ENCODE data around the gene RILP. TPM values are rescaled to one million over a fixed set of nuclear protein-coding genes. Genes with fewer than 3 reads are reported as not detected.

RILP gene
- total RNA-seq, 1 donor from 2014 or later, result 7.9 TPM

- no peak for TF ChIP-seq CTCF (IDR thresholded peaks at IDR 0.05; ENCODE audit: insufficient read depth, low read length, poor library complexity, severe bottlenecking)
- H3K4me3 ChIP-seq (ENCODE audit: low read depth, low read length), result no peak overlapping the region
- no peak for DNase-seq (ENCODE audit: low read depth)
- H3K27me3 ChIP-seq (ENCODE audit: control insufficient read depth, insufficient read depth, low read length), result no peaks in the 10 kb centered on the region
- H3K36me3 ChIP-seq (ENCODE audit: control insufficient read depth, insufficient read depth, low read length), result no peaks in the 10 kb centered on the region
Measured at GRCh38 chr17:1612400-1612799, 37.3 kb downstream of the RILP start.

GRCh38 chr17:1611715-1612114 lies 38.0 kb downstream of the RILP start:
- no peaks in the 10 kb centered on the region for H3K36me3 ChIP-seq (ENCODE audit: control insufficient read depth, insufficient read depth, low read length)
- no peak overlapping the region for H3K4me3 ChIP-seq (ENCODE audit: low read depth, low read length)

DNA sequence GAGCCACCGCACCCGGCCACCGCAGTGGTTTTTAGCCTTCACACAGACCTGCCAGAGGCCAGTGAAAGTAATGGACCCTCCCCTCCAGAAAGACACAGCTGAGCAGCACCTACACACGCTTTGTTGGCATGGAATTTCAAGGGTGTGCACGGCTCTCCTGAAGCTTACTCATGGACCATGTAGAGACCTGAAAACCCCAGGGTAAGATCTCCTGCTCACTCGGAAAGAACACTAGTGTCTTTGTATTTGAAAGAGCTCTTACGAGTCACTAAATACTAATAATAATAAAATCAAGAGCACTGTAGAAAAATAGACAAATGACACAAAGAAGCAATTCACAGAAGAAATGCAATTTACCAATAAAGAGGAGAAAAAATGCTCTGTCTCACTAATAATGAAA lies 41.0 kb downstream of the RILP start:
- H3K4me3 ChIP-seq (ENCODE audit: low read depth, low read length), result no peak overlapping the region
- no peak for DNase-seq (ENCODE audit: low read depth)
- TF ChIP-seq CTCF (IDR thresholded peaks at IDR 0.05; ENCODE audit: insufficient read depth, low read length, poor library complexity, severe bottlenecking), result no peak

More at GRCh38 chr17:1611715-1612114, 38.0 kb downstream of the RILP start:
- TF ChIP-seq CTCF (IDR thresholded peaks at IDR 0.05; ENCODE audit: insufficient read depth, low read length, poor library complexity, severe bottlenecking), result no peak
- DNase-seq (ENCODE audit: low read depth), result no peak
- no peaks in the 10 kb centered on the region for H3K27me3 ChIP-seq (ENCODE audit: control insufficient read depth, insufficient read depth, low read length)

DNA sequence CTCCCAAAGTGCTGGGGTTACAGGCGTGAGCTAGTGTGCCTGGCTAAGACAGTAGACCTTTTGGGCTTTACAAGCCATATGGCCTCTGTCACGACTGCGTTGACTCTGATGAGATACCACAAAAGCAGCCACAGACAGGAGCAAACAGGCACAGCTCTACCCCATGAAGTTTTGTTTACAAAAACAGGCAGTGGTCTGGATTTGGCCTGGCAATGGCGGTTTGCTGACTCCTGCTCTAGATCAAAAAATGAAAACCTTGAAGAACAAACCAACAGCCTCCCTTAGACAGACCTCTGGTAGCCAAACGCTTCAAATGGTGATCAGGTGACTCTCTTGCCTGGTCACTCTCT lies 41.7 kb downstream of the RILP start:
- Histone ChIP-seq H3K27me3 (ENCODE audit: control insufficient read depth, insufficient read depth, low read length) (peaks cover 3% of the 10 kb centered on the region), H3K36me3 (ENCODE audit: control insufficient read depth, insufficient read depth, low read length) (no peaks in the 10 kb centered on the region), H3K4me3 (ENCODE audit: low read depth, low read length) (no peak overlapping the region)
- DNase-seq (ENCODE audit: low read depth), result no peak
- TF ChIP-seq CTCF (IDR thresholded peaks at IDR 0.05; ENCODE audit: insufficient read depth, low read length, poor library complexity, severe bottlenecking), result no peak

More for the DNA sequence above, 41.0 kb downstream of the RILP start:
- no peaks in the 10 kb centered on the region for H3K36me3 ChIP-seq (ENCODE audit: control insufficient read depth, insufficient read depth, low read length)
- H3K27me3 ChIP-seq (ENCODE audit: control insufficient read depth, insufficient read depth, low read length), result peaks cover 3% of the 10 kb centered on the region

DNA sequence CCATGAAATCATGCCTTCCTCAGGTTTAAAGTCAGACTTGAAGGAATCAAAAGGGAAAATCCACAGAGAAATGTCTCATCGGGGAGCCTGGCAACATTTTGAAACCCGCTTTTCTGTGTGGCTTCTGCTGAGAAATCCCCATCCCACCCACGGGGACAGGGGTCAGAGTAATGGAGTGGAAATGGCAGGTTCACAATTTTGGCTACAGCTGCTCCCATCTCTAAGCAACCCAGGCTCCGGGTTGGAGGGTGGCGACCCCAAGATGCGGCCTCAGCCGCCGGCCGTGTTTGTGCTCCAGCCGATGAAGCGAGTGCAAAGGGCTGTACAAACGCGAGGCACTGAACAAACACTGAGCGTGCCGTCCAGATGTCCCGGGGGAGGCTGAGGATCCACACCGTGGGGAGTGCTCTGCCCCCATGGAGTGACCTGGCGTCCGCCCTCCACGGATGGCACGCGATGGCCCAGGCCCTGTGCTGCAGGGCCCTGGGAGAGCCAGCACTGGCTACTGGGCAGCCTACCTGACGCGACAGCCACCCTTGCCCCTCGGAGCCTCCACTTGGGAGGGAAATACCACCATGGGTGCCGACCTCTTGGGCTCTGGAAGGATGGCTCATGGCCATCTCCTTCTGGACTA lies 43.2 kb downstream of the RILP start:
- Histone ChIP-seq H3K27me3 (ENCODE audit: control insufficient read depth, insufficient read depth, low read length) (peaks cover 3% of the 10 kb centered on the region), H3K36me3 (ENCODE audit: control insufficient read depth, insufficient read depth, low read length) (no peaks in the 10 kb centered on the region), H3K4me3 (ENCODE audit: low read depth, low read length) (no peak overlapping the region)
- no peak for TF ChIP-seq CTCF (IDR thresholded peaks at IDR 0.05; ENCODE audit: insufficient read depth, low read length, poor library complexity, severe bottlenecking)
- no peak for DNase-seq (ENCODE audit: low read depth)
